NOMO-1 treated with DMSO at 0.1 percent for 48 hours (cell line): Measurements from ENCODE around the gene CHD1.

Experiments used
- DNase-seq: peaks from one replicate; lab custom pipeline; 2025; ENCODE audit not compliant: unreplicated experiment; lab: John Stamatoyannopoulos, UW

Gene CHD1

GRCh38 chr5:98936948-98937715 lies 8.3 kb upstream of the CHD1 start:
- no peak for DNase-seq

DNA sequence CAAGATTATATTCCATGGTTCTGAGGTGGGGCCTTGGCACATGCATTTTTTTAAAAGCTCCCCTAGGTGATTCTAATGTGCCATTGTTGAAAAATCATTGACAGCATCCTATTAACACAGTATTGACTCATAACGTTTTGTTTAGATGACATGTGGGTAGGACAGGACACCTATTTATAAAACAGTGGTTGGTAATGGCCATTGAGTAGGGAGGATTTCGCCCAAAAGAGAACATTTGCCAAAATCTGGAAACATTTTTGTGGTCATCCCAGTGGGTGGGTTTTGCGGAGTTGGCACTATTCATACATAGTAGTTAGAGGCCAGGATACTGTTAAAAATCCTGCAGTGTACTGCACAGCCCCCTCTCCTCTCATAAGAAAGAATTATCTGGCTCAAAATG lies 6.4 kb upstream of the CHD1 start:
- DNase-seq = no peak

DNA sequence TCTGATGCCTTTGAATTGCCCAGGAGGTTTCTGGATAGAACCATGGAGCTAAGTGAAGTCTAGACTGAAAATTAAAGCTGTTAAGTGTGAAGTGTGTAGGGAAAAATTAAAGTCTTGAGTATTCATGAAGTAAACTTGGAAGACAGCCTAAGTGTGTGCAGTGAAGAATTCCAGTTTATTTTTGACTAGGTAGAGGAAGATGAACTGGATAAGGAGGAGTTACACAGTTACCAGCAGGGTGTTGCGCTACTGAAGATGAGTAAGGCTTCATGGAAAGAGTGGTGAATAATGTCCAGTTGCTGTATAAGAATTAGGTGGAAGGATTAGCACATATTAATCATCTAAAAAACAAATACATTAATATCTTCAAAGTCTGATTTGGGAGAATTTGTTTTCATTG lies 5.7 kb upstream of the CHD1 start:
- DNase-seq = no peak

- peak; percentile 95 for DNase-seq
Measured at GRCh38 chr5:98933445-98934072, 4.8 kb upstream of the CHD1 start.

DNA sequence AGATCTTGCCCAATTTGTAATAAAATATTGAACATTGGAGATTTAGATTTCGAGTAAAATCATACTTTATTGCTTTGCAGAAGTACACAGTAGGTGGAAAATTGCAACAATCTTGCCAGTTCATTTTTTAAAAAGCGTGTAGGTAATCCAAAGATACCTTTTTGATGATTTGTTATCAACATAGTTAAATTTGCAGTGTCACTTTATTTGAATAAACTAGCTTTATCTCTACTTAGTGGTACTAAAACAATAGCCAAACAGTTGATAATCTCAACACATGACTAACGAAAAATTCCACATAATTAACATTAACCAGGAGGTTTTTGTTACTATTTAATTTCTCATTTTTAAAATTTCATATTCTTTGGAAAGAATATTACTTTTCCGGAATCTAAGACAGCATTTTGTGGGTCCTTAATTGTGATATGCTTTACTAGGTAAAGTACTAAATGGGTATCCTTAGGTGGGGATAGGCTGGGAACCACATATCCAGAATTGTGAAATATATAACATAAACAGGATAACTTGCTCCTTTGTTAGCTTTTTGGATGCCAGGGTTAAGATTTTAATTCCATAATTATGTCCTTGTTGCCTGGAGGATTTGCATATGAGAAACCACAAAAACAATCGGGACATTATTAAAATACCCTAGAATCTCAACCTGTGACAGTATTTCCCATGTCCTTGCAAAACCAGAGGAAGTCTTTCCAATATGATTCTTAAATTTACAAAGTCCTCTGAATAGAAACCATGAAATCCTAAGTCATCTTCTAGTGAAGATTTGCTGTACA lies 2.4 kb upstream of the CHD1 start:
- no peak for DNase-seq

GRCh38 chr5:98929710-98930298 lies 997 bp upstream of the CHD1 start:
- no peak for DNase-seq

DNA sequence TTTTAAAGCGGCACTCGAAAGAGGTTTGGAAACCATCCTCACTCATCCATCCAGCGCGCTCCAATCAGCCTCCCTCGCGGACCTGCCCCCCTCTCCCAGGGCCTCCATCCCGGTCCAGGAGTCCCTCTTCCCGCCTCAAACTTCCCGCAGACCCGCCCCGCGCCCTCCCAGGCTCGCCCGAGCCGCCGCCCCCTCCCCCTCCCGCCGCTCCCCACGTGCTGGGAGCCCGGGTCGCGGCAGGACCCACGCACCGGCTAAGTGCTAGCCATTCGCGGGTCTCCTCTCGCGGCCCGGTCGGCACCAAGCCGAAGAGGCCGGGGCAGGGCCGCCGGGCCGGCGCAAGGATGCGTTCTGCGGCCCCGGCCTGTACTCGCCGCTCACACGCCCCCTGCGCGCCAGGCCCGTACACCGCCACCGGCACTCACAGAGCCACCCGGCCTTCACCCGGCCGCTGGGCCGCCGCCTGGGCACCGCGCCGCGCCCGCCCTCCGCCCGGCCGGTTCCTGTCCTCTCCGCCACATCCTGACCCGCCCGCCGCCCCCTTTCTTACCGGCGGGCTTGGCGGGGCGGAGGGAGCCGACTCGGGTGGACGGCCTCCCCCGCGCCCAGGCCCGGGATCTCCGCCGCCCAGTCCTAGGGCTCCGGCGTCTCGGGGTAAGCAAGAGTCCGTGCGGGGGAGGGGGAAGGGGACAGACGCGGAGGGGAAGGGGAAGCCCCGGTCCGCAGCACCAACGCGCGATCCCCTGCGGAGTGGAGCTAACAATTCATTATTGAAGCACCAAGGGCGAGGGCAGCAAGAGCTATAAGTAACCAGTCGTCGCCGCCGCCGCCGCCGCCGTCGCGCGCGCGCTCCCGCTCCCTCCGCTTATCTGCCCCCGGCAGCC lies 576 bp downstream of the CHD1 start:
- DNase-seq = peak; percentile 13

DNA sequence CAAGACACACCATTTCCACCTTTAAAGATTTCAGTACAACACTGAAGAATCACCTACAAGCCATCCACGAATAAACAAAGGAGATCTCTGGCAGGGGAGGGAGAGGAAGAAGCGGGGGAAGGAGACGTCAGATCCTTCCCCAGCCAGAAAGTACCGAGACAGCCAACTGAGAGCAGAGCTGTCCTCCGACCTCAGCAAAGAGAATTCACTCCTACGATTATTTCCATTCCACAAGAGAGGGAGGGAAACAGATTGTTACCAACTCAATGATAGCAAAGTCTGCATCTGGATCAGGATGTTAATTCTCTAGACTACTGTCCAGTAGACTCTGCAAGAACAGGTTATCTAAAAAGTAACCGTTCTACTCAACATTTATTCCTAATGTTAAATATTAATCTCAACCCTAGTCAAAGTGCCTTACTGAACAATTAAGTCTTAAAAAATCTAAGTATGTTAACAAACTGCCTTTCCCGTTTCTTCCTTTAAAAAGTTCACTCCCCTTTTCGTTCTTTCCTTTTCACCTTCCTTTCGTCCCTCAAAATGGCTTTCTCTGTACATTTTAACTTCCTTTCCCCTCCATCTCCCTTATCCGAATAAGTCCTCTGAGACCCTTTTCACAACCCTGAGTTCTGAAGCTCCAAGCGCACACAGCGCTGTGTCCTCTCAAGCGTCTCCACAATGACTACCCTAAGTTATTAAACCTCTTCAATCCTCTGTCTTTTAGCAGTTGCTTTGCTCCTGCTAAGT lies 1.4 kb downstream of the CHD1 start:
- DNase-seq = peak; percentile 30

- DNase-seq = no peak
Measured at GRCh38 chr5:98923966-98924365, 4.8 kb downstream of the CHD1 start.

- no peak for DNase-seq
Measured at GRCh38 chr5:98921947-98922505, 6.8 kb downstream of the CHD1 start.

DNA sequence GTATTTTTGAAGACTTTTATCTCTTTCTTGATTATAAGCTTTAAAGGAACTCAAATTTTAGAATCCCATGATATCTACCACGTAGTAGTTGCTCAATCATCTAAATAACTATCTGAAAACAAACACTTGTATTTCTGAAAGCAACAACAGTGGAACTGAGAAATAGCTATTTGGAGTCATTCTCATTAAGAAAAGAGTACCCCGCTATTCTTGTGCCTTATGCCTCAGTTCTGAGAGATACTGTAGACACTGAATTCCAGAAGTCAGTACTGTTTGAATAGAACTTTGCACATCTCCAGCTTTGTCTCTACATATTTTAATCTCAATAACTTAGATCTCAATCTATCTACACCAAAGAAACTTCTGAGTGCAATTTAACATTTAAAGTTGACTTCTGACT lies 11.4 kb downstream of the CHD1 start:
- no peak for DNase-seq

- no peak for DNase-seq
Measured at GRCh38 chr5:98916540-98916939, 12.3 kb downstream of the CHD1 start.

DNA sequence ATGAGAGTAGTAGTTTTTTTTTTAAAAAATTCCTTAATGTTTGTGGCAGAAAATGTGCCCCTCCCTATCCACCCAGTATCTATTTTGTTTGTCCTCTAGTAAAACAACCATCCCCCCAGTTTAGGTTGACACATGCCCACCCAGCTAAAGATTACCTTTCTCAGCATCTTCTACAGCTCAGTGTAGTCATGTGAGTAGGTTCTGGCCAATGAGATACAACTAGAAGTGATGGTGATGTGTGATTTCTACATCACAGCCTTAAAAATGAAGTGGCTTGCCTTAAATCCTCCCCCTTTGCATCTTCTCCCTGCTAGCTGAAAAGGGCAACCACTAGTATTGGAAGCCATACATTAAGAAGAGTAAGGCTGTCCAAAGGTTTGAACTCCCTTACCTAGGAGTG lies 14.9 kb downstream of the CHD1 start:
- no peak for DNase-seq

GRCh38 chr5:98911280-98912040 lies 17.3 kb downstream of the CHD1 start:
- peak; percentile 35 for DNase-seq

DNA sequence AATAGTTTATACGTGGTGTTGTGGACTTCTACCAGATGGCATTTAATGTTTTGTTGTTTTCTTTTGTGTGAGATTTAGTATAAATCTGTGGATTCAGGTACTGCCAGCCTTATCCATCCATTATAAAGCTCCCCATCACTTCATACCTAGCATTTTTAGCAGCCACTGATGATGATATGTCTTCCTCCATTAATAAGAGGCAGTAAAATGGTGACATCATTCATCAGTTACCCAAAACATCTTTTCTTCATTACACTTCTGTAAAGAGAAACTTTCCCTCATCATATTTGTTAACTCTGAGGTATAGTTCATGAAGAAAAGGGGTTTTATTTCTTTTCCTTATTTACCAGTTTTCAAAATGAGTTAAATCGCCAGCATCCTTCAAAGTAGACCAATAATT lies 19.4 kb downstream of the CHD1 start:
- DNase-seq = no peak

DNA sequence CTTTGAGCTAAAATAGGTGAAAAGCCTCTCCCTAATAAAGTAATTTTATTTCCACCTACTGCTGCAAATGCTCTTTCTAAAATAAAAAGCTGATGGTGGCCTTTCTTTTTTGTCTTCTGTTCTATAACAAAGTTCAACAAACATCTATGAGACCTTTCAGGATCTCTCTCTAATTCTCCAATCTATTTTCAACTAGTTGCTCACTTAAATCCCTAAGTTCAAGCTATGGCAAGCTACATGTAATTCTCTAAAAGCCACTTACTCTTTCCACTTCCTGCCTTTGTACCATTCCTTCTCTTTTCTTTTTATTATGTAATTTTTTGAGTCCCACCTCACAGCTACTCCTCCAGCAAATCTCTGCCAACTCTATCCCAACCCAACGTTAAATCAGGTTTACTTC lies 20.9 kb downstream of the CHD1 start:
- DNase-seq = no peak

DNA sequence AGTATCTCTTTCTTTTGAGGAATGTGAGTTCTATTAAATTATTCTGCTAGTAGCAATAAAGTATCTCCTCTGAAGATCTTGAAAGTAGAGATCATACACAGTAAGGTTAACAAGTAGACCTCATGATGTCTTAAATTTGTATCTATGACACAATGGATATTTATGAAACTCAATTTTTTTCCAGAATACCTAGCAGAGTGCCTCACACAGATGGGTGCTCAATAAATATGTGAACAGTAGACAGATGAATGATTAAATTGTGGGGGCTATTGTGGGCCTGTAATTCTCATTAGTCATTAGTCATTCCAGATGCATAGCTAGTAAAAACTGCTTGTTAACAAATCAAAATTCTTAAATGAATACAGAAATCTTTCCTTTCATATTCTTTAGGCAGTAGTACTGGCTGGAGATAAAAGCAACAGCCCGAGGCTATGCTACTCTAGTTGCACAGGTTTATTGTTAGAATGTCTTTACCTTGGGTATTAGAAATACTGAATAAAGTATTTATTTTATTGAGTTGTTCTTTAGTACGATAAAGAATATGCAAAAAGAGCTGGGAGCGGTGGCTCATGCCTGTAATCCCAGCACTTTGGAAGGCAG lies 22.0 kb downstream of the CHD1 start:
- DNase-seq = no peak

DNA sequence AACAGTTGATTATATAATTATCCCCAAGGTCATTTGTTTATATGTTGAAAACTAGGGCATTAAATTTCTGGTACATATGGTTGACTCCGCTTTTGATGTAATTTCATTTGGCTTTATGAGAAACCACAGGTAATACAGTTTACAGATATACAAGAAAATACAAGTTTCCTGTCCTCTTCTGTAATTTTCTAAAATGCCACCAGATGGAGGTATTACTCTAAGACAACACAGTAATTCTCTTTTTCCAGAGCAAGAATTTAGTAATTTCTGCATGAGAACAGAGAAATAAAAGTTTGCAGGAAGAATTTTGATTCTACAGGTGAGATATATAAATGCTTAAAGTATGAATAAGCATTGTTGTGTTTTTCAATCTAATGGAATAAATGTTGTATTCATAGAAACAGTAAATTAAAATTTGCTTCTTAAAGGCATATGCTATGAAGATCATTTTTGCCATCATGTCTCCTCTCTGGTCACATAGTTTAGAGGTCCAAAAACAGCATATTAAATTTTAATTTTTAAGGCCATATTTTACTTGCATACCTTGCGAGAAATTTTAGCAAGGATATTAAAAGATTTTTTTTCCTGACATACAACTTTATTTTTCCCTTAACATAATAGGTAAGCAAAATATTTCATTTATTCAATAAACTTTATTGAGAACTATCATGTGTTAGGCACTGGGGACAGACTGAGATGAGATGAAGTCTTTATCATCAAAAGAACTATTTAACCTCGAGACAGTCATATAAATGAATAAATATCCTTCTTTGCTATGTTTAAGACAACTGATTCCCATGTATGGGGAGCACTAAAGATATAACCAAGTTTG lies 22.7 kb downstream of the CHD1 start:
- DNase-seq = peak; percentile 37
